Naive thymus-derived CD4-positive, alpha-beta T cell (primary cell): ENCODE data around the gene GNG14. TPM values are rescaled to one million over a fixed set of nuclear protein-coding genes. Genes with fewer than 3 reads are reported as not detected.
"Not testable (repeated sequence)": the region's sequence is repeated elsewhere in the genome, so short reads cannot be mapped to it uniquely, and the experiment has no call there.

ENCODE experiments used
- ATAC-seq: fragments of 150-1000 bp; cut with Tn5 transposase; 2 replicates; pipeline ENCODE4 v1.10.0; 2021; ENCODE audit warnings: mild to moderate bottlenecking, moderate library complexity
- CTCF ChIA-PET: fragments of 350-600 bp; sonication (Branson Sonifier 250); formaldehyde crosslinking; loops from one replicate; lab custom pipeline; 2021; ENCODE audit warnings: antibody characterized with exemption; lab: Charles Lee
- POLR2A ChIA-PET: fragments of 350-600 bp; sonication (Branson Sonifier 250); formaldehyde crosslinking; loops from one replicate; lab custom pipeline; 2021; ENCODE audit warnings: antibody characterized with exemption, inconsistent platforms; lab: Charles Lee
- DNase-seq, 9 donors: peaks; one replicate each; pipeline versions ENCODE4 v3.0.0 to v3.0.0-alpha.2; 2020 to 2022; ENCODE audit warnings: mixed read lengths in 1 of 9
- H3K27ac ChIP-seq: one replicate; pipeline ENCODE4 v1.7.0; 2013; ENCODE audit warnings: mild to moderate bottlenecking, low read depth, low read length, moderate library complexity
- H3K27me3 ChIP-seq, 2 donors: one replicate each; pipeline ENCODE4 v1.7.0; 2013; ENCODE audit warnings: low read length in 2 of 2, mild to moderate bottlenecking in 2 of 2, moderate library complexity in 2 of 2; ENCODE audit not compliant: control insufficient read depth in 2 of 2, insufficient read depth in 2 of 2
- H3K36me3 ChIP-seq, 3 experiments: 1 replicate in 2 of 3; 2 replicates in 1 of 3; pipeline ENCODE4 v1.7.0; 2013; ENCODE audit warnings: low read length in 3 of 3, mild to moderate bottlenecking in 3 of 3, moderate library complexity in 1 of 3; ENCODE audit not compliant: insufficient read depth in 3 of 3, control insufficient read depth in 2 of 3
- H3K4me1 ChIP-seq, 2 donors: one replicate each; pipeline ENCODE4 v1.7.0; 2013; ENCODE audit warnings: low read length in 2 of 2, mild to moderate bottlenecking in 2 of 2, moderate library complexity in 1 of 2; ENCODE audit not compliant: control insufficient read depth in 2 of 2, insufficient read depth in 2 of 2
- H3K4me3 ChIP-seq: 2 replicates; pipeline ENCODE4 v1.7.0; 2013; ENCODE audit warnings: mild to moderate bottlenecking, low read length
- H3K9me3 ChIP-seq, 3 experiments: 1 replicate in 2 of 3; 2 replicates in 1 of 3; pipeline ENCODE4 v1.7.0; 2013; ENCODE audit warnings: low read length in 3 of 3; ENCODE audit not compliant: control insufficient read depth in 2 of 3
- H3K27ac Mint-ChIP-seq, 9 donors: one replicate each; pipeline ENCODE4 v1.8.0; 2020 to 2022; ENCODE audit warnings: mixed read lengths in 9 of 9, mild to moderate bottlenecking in 8 of 9, moderate library complexity in 5 of 9, inconsistent platforms in 2 of 9
- H3K27me3 Mint-ChIP-seq, 5 donors: one replicate each; pipeline ENCODE4 v1.8.0; 2021 to 2022; ENCODE audit warnings: mixed read lengths in 5 of 5, mild to moderate bottlenecking in 1 of 5
- H3K36me3 Mint-ChIP-seq, 5 donors: one replicate each; pipeline ENCODE4 v1.8.0; 2020 to 2022; ENCODE audit warnings: mixed read lengths in 5 of 5, mild to moderate bottlenecking in 3 of 5, inconsistent platforms in 1 of 5
- H3K4me1 Mint-ChIP-seq, 7 donors: one replicate each; pipeline ENCODE4 v1.8.0; 2020 to 2022; ENCODE audit warnings: mixed read lengths in 7 of 7, mild to moderate bottlenecking in 3 of 7, inconsistent platforms in 1 of 7
- H3K4me3 Mint-ChIP-seq, 10 donors: one replicate each; pipeline ENCODE4 v1.8.0; 2020 to 2022; ENCODE audit warnings: mild to moderate bottlenecking in 10 of 10, mixed read lengths in 10 of 10, moderate library complexity in 6 of 10, inconsistent platforms in 2 of 10
- H3K9me3 Mint-ChIP-seq, 11 donors: one replicate each; pipeline ENCODE4 v1.8.0; 2020 to 2022; ENCODE audit warnings: mixed read lengths in 11 of 11, mild to moderate bottlenecking in 4 of 11, inconsistent platforms in 1 of 11, moderate library complexity in 1 of 11
- intact Hi-C, 2 donors: fragments of 100-400 bp; cut with micrococcal nuclease; formaldehyde crosslinking; loops; one replicate each; pipeline ENCODE4 v1.15.1; 2023
- polyA plus RNA-seq, 2 donors: library from polyadenylated mRNA; unstranded; fragments of 300-500 nt; fragmentation: Illumina TruSeq; gene quantifications; one replicate each; pipeline ENCODE4 v1.2.3, GENCODE V29; 2021
- total RNA-seq, 6 experiments: library from RNA in 5 of 6; stranded (reverse) in 5 of 6; gene quantifications; 1 replicate in 5 of 6; 2 replicates in 1 of 6; pipeline ENCODE4 v1.2.3 and lab custom pipeline; 2021 to 2026

GNG14 gene
- total RNA-seq = not detected
- not detected for polyA plus RNA-seq
- total RNA-seq (lab: John Stamatoyannopoulos, UW) = not detected

DNA sequence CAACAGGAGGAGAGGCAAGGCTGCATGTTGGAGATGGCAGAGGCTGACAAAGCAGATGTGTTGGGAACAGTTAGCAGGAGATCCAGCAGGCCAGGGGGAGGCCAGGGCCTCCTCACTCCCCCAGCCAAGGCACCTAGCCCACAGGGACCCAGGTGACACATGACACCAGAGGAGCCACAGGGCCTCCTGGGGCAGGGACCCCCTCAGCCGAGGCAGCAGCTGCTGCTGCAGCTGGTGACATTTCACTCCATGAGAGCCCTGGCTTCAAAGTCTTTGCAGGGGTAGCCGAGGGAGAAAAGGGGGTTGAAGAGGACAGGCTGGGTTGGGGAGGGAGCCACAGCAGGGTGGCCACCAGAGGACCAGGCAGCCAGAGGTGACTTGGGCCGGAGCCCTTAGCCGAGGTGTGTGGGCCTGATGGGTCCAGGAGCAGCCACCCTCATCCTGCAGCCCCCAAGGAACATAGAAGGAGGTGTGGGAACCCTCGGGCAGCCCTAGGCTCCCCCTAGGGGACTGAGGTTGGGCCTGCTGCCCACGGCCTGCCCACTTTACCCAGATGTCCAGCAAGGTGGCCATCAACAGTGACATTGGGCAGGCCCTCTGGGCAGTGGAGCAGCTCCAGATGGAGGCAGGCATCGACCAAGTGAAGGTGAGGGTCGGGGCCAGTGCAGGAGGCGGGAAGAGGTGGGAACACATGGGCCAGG, at the start of gene GNG14:
GNG14 (plus strand) TSS at position 503 of the 701 bp plus-strand sequence; CDS start at position 554, 51 bp downstream.
- ChIA-PET CTCF (interaction anchor here (0.7 kb wide), 1 partner anchor 109 kb away, joined by 3 read pairs; no protein-coding TSS in a partner anchor), POLR2A (interaction anchor here (0.8 kb wide), 1 partner anchor 1733 kb away, joined by 3 read pairs; no protein-coding TSS in a partner anchor)
- Histone ChIP-seq H3K27me3 (no peaks in the 10 kb centered on the region), H3K4me1 (no peaks in the 10 kb centered on the region), H3K9me3 (no peaks in the 10 kb centered on the region), H3K27ac (no peak within 1 kb of the TSS), H3K4me3 (no peak within 1 kb of the TSS), H3K36me3 (no peaks in the 10 kb centered on the region)
- DNase-seq (no peak), ATAC-seq (no peak)
- Mint-ChIP-seq H3K4me1 (peaks cover 0 to 5% (median 0%) of the 10 kb centered on the region in 7 donors), H3K27me3 (no peaks in the 10 kb centered on the region), H3K4me3 (no peak within 1 kb of the TSS), H3K36me3 (no peaks in the 10 kb centered on the region), H3K9me3 (no peaks in the 10 kb centered on the region), H3K27ac (no peak within 1 kb of the TSS)
- intact Hi-C loops = loop anchor here in 1 of 2 donors (10.0 kb wide), 1 partner anchor 1163 kb away; the partner anchor contains the start of gene ECSIT

DNA sequence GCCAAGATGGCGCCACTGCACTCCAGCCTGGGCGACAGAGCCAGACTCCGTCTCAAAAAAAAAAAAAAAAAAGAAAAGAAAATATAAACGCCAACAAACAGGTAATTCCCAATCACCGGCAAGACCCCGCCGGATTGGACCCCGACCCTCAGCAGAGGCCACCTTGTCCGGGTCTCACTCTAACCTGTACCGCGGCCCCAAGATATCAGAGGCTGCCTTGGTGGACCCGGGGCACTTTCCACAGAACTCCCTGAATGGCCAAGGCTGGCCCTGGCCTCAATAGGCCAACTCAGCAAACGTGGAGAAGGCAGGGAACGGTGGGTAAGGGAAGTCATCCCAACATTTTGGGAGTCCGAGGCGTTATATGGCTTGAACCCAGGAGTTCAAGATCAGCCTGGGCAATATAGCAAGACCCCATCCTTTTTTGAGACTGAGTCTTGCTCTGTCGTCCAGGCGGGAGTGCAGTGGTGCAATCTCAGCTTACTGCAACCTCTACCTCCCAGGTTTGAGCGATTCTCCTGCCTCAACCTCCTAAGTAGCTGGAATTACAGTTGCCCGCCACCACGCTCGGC, 49.1 kb upstream of the GNG14 start:
- H3K4me1 Mint-ChIP-seq = peaks cover 14 to 32% (median 21%) of the 10 kb centered on the region in 7 donors
- H3K4me1 ChIP-seq = peaks cover 3 to 12% of the 10 kb centered on the region in 2 donors
- ChIA-PET POLR2A (interaction anchor here (0.7 to 0.8 kb wide), 2 partner anchors 63 to 186 kb away, joined by 3 read pairs; no protein-coding TSS in a partner anchor), CTCF (interaction anchor here (1.3 to 1.6 kb wide), 2 partner anchors 21 to 33 kb away, joined by 3 read pairs; no protein-coding TSS in a partner anchor)
- H3K27me3 Mint-ChIP-seq = no peaks in the 10 kb centered on the region
- H3K4me3 ChIP-seq = no peak overlapping the region
- no peak for ATAC-seq
- H3K27ac Mint-ChIP-seq = no peak overlapping the region
- no peak overlapping the region for H3K27ac ChIP-seq
- H3K27me3 ChIP-seq = no peaks in the 10 kb centered on the region
- DNase-seq = no peak
- H3K36me3 ChIP-seq = no peaks in the 10 kb centered on the region
- intact Hi-C loops = no loop called here
- peaks cover 0 to 2% (median 0%) of the 10 kb centered on the region in 11 donors for H3K9me3 Mint-ChIP-seq
- H3K36me3 Mint-ChIP-seq = peaks cover 0 to 28% (median 0%) of the 10 kb centered on the region in 5 donors
- H3K4me3 Mint-ChIP-seq = no peak overlapping the region
- H3K9me3 ChIP-seq = no peaks in the 10 kb centered on the region

DNA sequence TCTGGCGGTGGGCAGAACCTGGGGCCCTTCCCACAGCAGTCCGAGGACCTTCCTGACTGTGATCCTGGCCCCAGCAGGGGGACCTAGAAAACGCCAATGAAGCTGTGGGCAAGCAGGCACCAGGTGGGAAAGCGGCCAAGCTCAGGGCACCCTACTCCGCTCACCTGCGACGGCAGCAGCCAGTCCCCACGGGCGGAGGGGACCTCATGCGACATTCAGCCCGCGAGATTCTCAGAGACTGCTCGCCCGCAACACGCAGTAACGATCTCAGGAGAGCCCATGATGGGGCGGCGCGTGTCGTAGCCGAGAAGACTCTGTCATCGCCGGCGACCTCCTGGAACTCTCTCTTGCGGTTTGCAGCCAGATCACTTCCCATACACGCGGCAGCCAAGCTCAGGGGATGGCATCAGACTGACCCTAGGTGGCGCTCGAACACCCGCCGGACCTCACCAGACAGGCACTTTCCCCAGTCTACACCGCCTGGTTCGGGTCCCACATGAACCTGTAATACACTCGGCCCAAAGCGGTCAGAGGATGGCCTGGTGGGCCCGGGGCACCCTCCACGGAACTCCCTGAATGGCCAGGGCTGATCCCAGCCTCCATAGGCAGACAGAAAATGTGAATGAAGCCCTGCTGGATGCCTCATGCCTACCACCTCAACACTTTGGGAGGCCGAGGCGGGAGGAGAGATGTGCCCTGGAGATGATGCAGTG, 47.7 kb upstream of the GNG14 start:
- Histone ChIP-seq H3K27me3 (no peaks in the 10 kb centered on the region), H3K36me3 (peaks cover 0 to 7% (median 0%) of the 10 kb centered on the region in 3 experiments), H3K9me3 (no peaks in the 10 kb centered on the region), H3K4me1 (peaks cover 3 to 12% of the 10 kb centered on the region in 2 donors), H3K4me3 (peak overlapping the region; percentile 40), H3K27ac (peak overlapping the region; percentile 5)
- ATAC-seq (peak; percentile 93), DNase-seq (peak; percentile 64 to 81 (median 78))
- ChIA-PET CTCF (interaction anchor here (0.6 to 1.8 kb wide), 12 partner anchors 9 to 247 kb away, joined by 3 to 6 read pairs (median 3); partner anchors contain the start of genes DHPS and KLF1), POLR2A (interaction anchor here (0.5 to 1.5 kb wide), 6 partner anchors 26 to 1626 kb away, joined by 3 to 7 read pairs (median 4); partner anchors contain the start of genes ZNF490 and ZNF791)
- Mint-ChIP-seq H3K4me1 (peaks cover 12 to 28% (median 21%) of the 10 kb centered on the region in 7 donors), H3K4me3 (peak overlapping the region; percentile 73 to 85 (median 80)), H3K9me3 (no peaks in the 10 kb centered on the region), H3K27ac (peak overlapping the region; percentile 39 to 89 (median 82)), H3K27me3 (no peaks in the 10 kb centered on the region), H3K36me3 (peaks cover 0 to 19% (median 0%) of the 10 kb centered on the region in 5 donors)
- intact Hi-C loops = loop anchor here (1.0 to 2.0 kb wide), 7 partner anchors 25 to 120 kb away; partner anchors contain the start of genes ZNF490 (in 1 of the 2) and ZNF791 (in 1 of the 2)

DNA sequence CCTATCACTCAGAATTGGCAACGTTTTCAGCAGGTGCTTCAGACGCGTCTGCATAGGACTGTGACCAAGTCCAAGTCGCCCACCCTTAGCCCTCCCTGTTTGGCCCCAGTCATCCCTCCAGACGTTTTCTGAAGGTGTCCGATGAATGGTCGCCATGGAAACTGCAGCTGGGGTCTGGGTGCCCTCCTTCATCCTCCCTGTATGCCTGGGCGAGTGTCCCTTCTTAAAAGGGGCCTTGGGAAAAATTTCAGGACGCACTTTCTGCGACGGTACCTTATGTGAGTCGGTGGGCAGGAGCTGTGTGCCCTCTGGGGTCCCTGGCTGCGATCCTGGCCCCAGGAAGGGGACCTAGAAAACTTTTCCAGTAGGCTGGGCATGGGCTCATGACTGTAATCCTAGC, 46.3 kb upstream of the GNG14 start:
- intact Hi-C loops = loop anchor here in 1 of 2 donors (2.0 kb wide), 1 partner anchor 39 kb away; no protein-coding TSS in a partner anchor
- Histone ChIP-seq H3K27me3 (no peaks in the 10 kb centered on the region), H3K4me1 (peaks cover 3 to 12% of the 10 kb centered on the region in 2 donors), H3K4me3 (no peak overlapping the region), H3K27ac (no peak overlapping the region), H3K9me3 (no peaks in the 10 kb centered on the region), H3K36me3 (peaks cover 0 to 7% (median 0%) of the 10 kb centered on the region in 3 experiments)
- H3K4me1 Mint-ChIP-seq = peaks cover 8 to 19% (median 13%) of the 10 kb centered on the region in 7 donors
- H3K27ac Mint-ChIP-seq = no peak overlapping the region
- ATAC-seq = no peak
- H3K27me3 Mint-ChIP-seq = no peaks in the 10 kb centered on the region
- ChIA-PET CTCF (no interaction called here), POLR2A (no interaction called here)
- DNase-seq = no peak
- H3K36me3 Mint-ChIP-seq = peaks cover 0 to 19% (median 0%) of the 10 kb centered on the region in 5 donors
- no peak overlapping the region for H3K4me3 Mint-ChIP-seq
- H3K9me3 Mint-ChIP-seq = no peaks in the 10 kb centered on the region

DNA sequence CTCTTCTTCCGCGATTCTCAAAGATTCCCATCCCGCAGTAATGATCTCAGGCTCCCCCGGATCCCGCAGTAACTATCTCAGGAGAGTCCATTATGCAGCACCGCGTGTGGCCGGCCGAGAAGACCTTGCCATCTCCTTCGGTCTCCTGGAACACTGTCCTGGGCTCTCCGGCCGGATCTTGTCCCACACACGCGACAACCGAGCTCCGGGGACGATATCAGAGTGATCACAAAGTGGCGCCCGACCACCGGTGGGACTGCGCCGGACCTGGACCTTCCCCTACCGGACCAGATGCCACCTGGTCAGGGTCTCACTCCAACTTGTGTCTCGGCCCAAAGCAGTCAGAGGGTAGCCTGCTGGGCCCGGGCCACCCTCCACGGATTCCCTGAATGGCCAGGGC, 45.3 kb upstream of the GNG14 start:
- ATAC-seq (no peak), DNase-seq (no peak)
- no peaks in the 10 kb centered on the region for H3K9me3 Mint-ChIP-seq
- H3K27me3 Mint-ChIP-seq = no peaks in the 10 kb centered on the region
- intact Hi-C loops = no loop called here
- Histone ChIP-seq H3K9me3 (no peaks in the 10 kb centered on the region), H3K36me3 (peaks cover 0 to 7% (median 0%) of the 10 kb centered on the region in 3 experiments), H3K27ac (no peak overlapping the region), H3K27me3 (no peaks in the 10 kb centered on the region), H3K4me3 (no peak overlapping the region), H3K4me1 (peaks cover 3 to 12% of the 10 kb centered on the region in 2 donors)
- peaks cover 8 to 16% (median 9%) of the 10 kb centered on the region in 7 donors for H3K4me1 Mint-ChIP-seq
- H3K27ac Mint-ChIP-seq = no peak overlapping the region
- peaks cover 0 to 14% (median 0%) of the 10 kb centered on the region in 5 donors for H3K36me3 Mint-ChIP-seq
- CTCF ChIA-PET = interaction anchor here (1.1 kb wide), 1 partner anchor 31 kb away, joined by 3 read pairs; no protein-coding TSS in a partner anchor
- H3K4me3 Mint-ChIP-seq = no peak overlapping the region
- POLR2A ChIA-PET = interaction anchor here (0.6 to 0.8 kb wide), 2 partner anchors 29 to 300 kb away, joined by 3 read pairs; no protein-coding TSS in a partner anchor

DNA sequence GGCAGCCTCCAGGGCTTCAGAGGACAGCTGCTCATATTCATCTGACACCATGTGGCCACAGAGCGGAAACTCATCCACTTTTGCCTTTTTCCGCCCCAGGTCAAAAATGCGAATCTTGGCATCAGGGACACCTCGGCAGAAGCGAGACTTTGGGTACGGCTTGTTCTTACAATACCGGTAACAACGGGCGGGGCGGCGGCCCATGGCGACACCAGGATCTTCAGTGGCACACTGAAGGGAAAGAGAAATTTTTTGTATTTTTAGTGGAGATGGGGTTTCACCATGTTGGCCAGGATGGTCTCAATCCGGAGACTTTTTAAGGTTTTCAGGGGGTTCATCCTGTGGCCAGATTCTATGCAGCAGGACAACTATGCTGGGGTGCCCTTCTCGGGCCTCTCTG, 44.1 kb upstream of the GNG14 start:
- H3K27me3 ChIP-seq, H3K27ac Mint-ChIP-seq, CTCF ChIA-PET, H3K9me3 Mint-ChIP-seq, POLR2A ChIA-PET, H3K9me3 ChIP-seq, H3K27me3 Mint-ChIP-seq, H3K4me3 Mint-ChIP-seq, ATAC-seq, intact Hi-C loops, H3K36me3 ChIP-seq, H3K27ac ChIP-seq, H3K4me3 ChIP-seq, DNase-seq: not testable (repeated sequence)
- Mint-ChIP-seq H3K4me1 (peaks cover 8 to 23% (median 10%) of the 10 kb centered on the region in 7 donors), H3K36me3 (peaks cover 0 to 18% (median 0%) of the 10 kb centered on the region in 5 donors)
- H3K4me1 ChIP-seq = peaks cover 3 to 12% of the 10 kb centered on the region in 2 donors
